IMR-90 (cell line): ENCODE data around the gene DTL. TPM values are rescaled to one million over a fixed set of nuclear protein-coding genes. Genes with fewer than 3 reads are reported as not detected.

ENCODE experiments used
- ATAC-seq: fragments of 200-7000 bp; cut with Tn5 transposase; 2 replicates; pipeline ENCODE4 v1.9.1; 2020; ENCODE audit warnings: low read depth, mild to moderate bottlenecking, moderate library complexity
- BruUV-seq: library from RNA; stranded (reverse); fragments of 400-500 nt; replicated peaks from 2 replicates; lab custom pipeline; 2021; lab: Mats Ljungman, UMichigan
- CTCF ChIA-PET: fragments of 300-600 bp; formaldehyde crosslinking; extraction: SDS; loops from one replicate; lab custom pipeline; 2021; ENCODE audit warnings: antibody characterized with exemption; lab: Yijun Ruan, JAX
- POLR2A ChIA-PET: fragments of 300-600 bp; sonication (Branson Sonifier 250); formaldehyde crosslinking; loops from one replicate; lab custom pipeline; 2022; ENCODE audit warnings: antibody characterized with exemption; ENCODE audit not compliant: unreplicated experiment; lab: Charles Lee
- DNase-seq: peaks from one replicate; pipeline ENCODE4 v3.0.0; 2013
- H2AFZ ChIP-seq: replicated peaks from 2 replicates; pipeline ENCODE3; 2013; ENCODE audit warnings: low read length, mild to moderate bottlenecking; ENCODE audit not compliant: poor library complexity
- H2AK5ac ChIP-seq: 2 replicates; pipeline ENCODE4 v1.6.1; 2013; ENCODE audit warnings: low read depth, low read length, inconsistent platforms
- H2AK9ac ChIP-seq: replicated peaks from 2 replicates; pipeline ENCODE3; 2013; ENCODE audit warnings: mild to moderate bottlenecking, low read depth, low read length, moderate library complexity; ENCODE audit not compliant: poor library complexity
- H2BK120ac ChIP-seq: 2 replicates; pipeline ENCODE4 v1.6.1; 2013; ENCODE audit warnings: low read depth, low read length, inconsistent platforms
- H2BK15ac ChIP-seq: 3 replicates; pipeline ENCODE4 v1.6.1; 2013; ENCODE audit warnings: low read depth, low read length, inconsistent platforms
- H2BK20ac ChIP-seq: 2 replicates; pipeline ENCODE4 v1.6.1; 2013; ENCODE audit warnings: low read depth, mild to moderate bottlenecking, inconsistent platforms, low read length, moderate library complexity
- H2BK5ac ChIP-seq: 2 replicates; pipeline ENCODE4 v1.6.1; 2013; ENCODE audit warnings: mild to moderate bottlenecking, low read depth, low read length, inconsistent platforms; ENCODE audit not compliant: poor library complexity, severe bottlenecking
- H3K14ac ChIP-seq: replicated peaks from 2 replicates; pipeline ENCODE4 v1.6.1; 2013; ENCODE audit warnings: low read depth, low read length, inconsistent platforms
- H3K18ac ChIP-seq: 2 replicates; pipeline ENCODE4 v1.6.1; 2013; ENCODE audit warnings: low read depth, low read length, control low read depth
- H3K23ac ChIP-seq: 2 replicates; pipeline ENCODE4 v1.6.1; 2013; ENCODE audit warnings: low read depth, low read length, inconsistent platforms
- H3K27ac ChIP-seq: 2 replicates; pipeline ENCODE4 v1.5.1; 2013; ENCODE audit warnings: mild to moderate bottlenecking, control low read depth, low read length; ENCODE audit not compliant: insufficient read depth
- H3K27me3 ChIP-seq: 2 replicates; pipeline ENCODE4 v1.6.1; 2013; ENCODE audit warnings: low read length; ENCODE audit not compliant: control insufficient read depth, insufficient read depth
- H3K36me3 ChIP-seq: 2 replicates; pipeline ENCODE4 v1.6.1; 2013; ENCODE audit warnings: low read length, mixed read lengths; ENCODE audit not compliant: control insufficient read depth, insufficient read depth
- H3K4ac ChIP-seq: 2 replicates; pipeline ENCODE4 v1.6.1; 2013; ENCODE audit warnings: low read depth, low read length, inconsistent platforms
- H3K4me1 ChIP-seq: 2 replicates; pipeline ENCODE4 v1.6.1; 2013; ENCODE audit warnings: low read length, mixed read lengths; ENCODE audit not compliant: control insufficient read depth, insufficient read depth
- H3K4me2 ChIP-seq: 2 replicates; pipeline ENCODE4 v1.6.1; 2013; ENCODE audit warnings: low read depth, mild to moderate bottlenecking, control low read depth, low read length, moderate library complexity
- H3K4me3 ChIP-seq: 2 replicates; pipeline ENCODE4 v1.5.1; 2013; ENCODE audit warnings: low read depth, mild to moderate bottlenecking, control low read depth, low read length, moderate library complexity; ENCODE audit not compliant: insufficient read depth
- H3K56ac ChIP-seq: 2 replicates; pipeline ENCODE4 v1.6.1; 2013; ENCODE audit warnings: low read length, inconsistent platforms; ENCODE audit not compliant: insufficient read depth; ENCODE audit errors: extremely low read depth
- H3K79me1 ChIP-seq, 2 experiments: 2 replicates each; pipeline ENCODE4 v1.6.1; 2013; ENCODE audit warnings: low read length in 2 of 2, inconsistent platforms in 1 of 2, low read depth in 1 of 2
- H3K9ac ChIP-seq: 2 replicates; pipeline ENCODE4 v1.6.1; 2013; ENCODE audit warnings: low read depth, low read length, control low read depth
- H3K9me1 ChIP-seq: 2 replicates; pipeline ENCODE4 v1.6.1; 2013; ENCODE audit warnings: low read length, inconsistent platforms; ENCODE audit not compliant: insufficient read depth
- H3K9me3 ChIP-seq: 2 replicates; pipeline ENCODE4 v1.6.1; 2013; ENCODE audit warnings: low read length; ENCODE audit not compliant: control insufficient read depth, insufficient read depth
- H4K20me1 ChIP-seq: 2 replicates; pipeline ENCODE4 v1.6.1; 2013; ENCODE audit warnings: low read length, inconsistent platforms; ENCODE audit not compliant: insufficient read depth
- H4K5ac ChIP-seq: 2 replicates; pipeline ENCODE4 v1.6.1; 2013; ENCODE audit warnings: mild to moderate bottlenecking, low read depth, low read length, control low read depth
- H4K8ac ChIP-seq, 2 experiments: 2 replicates each; pipeline ENCODE4 v1.6.1; 2013; ENCODE audit warnings: low read depth in 2 of 2, low read length in 2 of 2, control low read depth in 1 of 2, inconsistent platforms in 1 of 2
- H4K91ac ChIP-seq: 2 replicates; pipeline ENCODE4 v1.6.1; 2013; ENCODE audit warnings: low read depth, low read length, inconsistent platforms; ENCODE audit not compliant: insufficient read depth
- CEBPB ChIP-seq: IDR thresholded peaks from 2 replicates; pipeline ENCODE4 v1.6.1; 2012; ENCODE audit warnings: low read depth, low read length, improper control_type of control experiment
- MAZ ChIP-seq: IDR thresholded peaks from 2 replicates; pipeline ENCODE4 v1.6.1; 2012; ENCODE audit warnings: low read depth, mild to moderate bottlenecking, low read length, improper control_type of control experiment, moderate library complexity, borderline replicate concordance
- NFE2L2 ChIP-seq: fragments of 150-350 bp; IDR thresholded peaks from 2 replicates; pipeline ENCODE4 v1.6.1; 2016; ENCODE audit warnings: low read depth, mild to moderate bottlenecking, low read length
- RAD21 ChIP-seq: IDR thresholded peaks from 2 replicates; pipeline ENCODE4 v1.6.1; 2012; ENCODE audit warnings: low read length, improper control_type of control experiment
- RCOR1 ChIP-seq: IDR thresholded peaks from 2 replicates; pipeline ENCODE4 v1.6.1; 2012; ENCODE audit warnings: mild to moderate bottlenecking, low read length, improper control_type of control experiment; ENCODE audit not compliant: insufficient replicate concordance
- RFX5 ChIP-seq: IDR thresholded peaks from 2 replicates; pipeline ENCODE4 v1.8.0; 2012; ENCODE audit warnings: low read depth, mild to moderate bottlenecking, low read length, moderate library complexity
- SMC3 ChIP-seq: fragments of 150-350 bp; IDR thresholded peaks from 2 replicates; pipeline ENCODE4 v1.6.1; 2016; ENCODE audit warnings: low read depth, mild to moderate bottlenecking, antibody characterized with exemption, low read length, moderate library complexity
- WGBS, 2 experiments: methylation state at CpG; one replicate each; pipeline versions ENCODE4 v1.1.5 to v1.1.7; 2013; ENCODE audit warnings: missing lambda C conversion rate in 2 of 2; ENCODE audit not compliant: insufficient read length in 1 of 2; ENCODE audit errors: extremely low coverage in 2 of 2; 5-methylcytosine and 5-hydroxymethylcytosine counted together
- dilution Hi-C: fragments of 300-500 bp; cut with HindIII; formaldehyde crosslinking; loops from one replicate; pipeline ENCODE4 v1.14.3; 2018; ENCODE audit warnings: low sequenced_read_pairs; ENCODE audit not compliant: unreplicated experiment
- in situ Hi-C: fragments of 300-500 bp; cut with MboI; formaldehyde crosslinking; loops from 3 replicates; pipeline ENCODE4 v1.14.3; 2019; ENCODE audit warnings: low sequenced_read_pairs, inconsistent platforms, mixed read lengths
- intact Hi-C: fragments of 100-400 bp; cut with micrococcal nuclease; formaldehyde crosslinking; loops from 2 replicates; pipeline ENCODE4 v1.10.0; 2022
- polyA plus RNA-seq, 3 experiments: library from polyadenylated mRNA; depleted of rRNA; stranded (reverse); fragments of >200 nt; gene quantifications; 2 replicates each; pipeline ENCODE4 v1.2.3, GENCODE V29; 2012; ENCODE audit warnings: low replicate concordance in 1 of 3
- total RNA-seq: library from RNA; depleted of rRNA; stranded (reverse); fragments of >200 nt; gene quantifications from 2 replicates; pipeline ENCODE4 v1.2.3, GENCODE V29; 2012
- TF ChIP-seq, protein P1 (sequence below): fragments of 150-350 bp; IDR thresholded peaks from 2 replicates; pipeline ENCODE4 v1.6.1; 2017; ENCODE audit warnings: mild to moderate bottlenecking, antibody characterized with exemption, low read length, low read depth

Gene DTL
- total and polyA plus RNA-seq, 2 of the 4 experiments (the other 2 are of a cell fraction) = 11.8 to 19.9 TPM

DNA sequence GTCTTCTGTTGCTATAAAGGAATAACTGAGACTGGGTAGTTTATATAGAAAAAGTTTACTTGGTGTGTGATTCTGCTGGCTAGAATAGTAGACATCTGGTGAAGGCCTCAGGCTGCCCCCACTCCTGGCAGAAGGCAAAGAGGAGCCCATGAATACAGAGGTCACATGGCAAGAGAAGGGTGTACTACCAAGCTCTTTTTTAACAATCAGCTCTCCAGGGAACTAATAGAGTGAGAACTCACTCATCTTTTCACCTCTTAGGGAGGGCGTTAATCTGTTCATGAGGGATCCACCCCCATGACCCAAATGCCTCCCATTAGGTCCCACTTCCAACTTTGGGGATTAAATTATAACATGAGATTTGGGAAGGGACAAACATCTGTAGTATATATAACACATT, 9.3 kb downstream of the DTL start:
- TF ChIP-seq, protein P1, sequence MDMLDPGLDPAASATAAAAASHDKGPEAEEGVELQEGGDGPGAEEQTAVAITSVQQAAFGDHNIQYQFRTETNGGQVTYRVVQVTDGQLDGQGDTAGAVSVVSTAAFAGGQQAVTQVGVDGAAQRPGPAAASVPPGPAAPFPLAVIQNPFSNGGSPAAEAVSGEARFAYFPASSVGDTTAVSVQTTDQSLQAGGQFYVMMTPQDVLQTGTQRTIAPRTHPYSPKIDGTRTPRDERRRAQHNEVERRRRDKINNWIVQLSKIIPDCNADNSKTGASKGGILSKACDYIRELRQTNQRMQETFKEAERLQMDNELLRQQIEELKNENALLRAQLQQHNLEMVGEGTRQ = no peak
- TF ChIP-seq SMC3 (no peak), CEBPB (no peak), MAZ (no peak), NFE2L2 (no peak), RFX5 (no peak), RCOR1 (no peak), RAD21 (no peak)
- H3K23ac ChIP-seq = no peak overlapping the region
- in situ Hi-C loops = no loop called here

More for the DNA sequence above, 9.3 kb downstream of the DTL start:
- H4K91ac ChIP-seq = no peak overlapping the region
- no peak overlapping the region for H3K56ac ChIP-seq
- H3K9me1 ChIP-seq = no peaks in the 10 kb centered on the region
- no peak overlapping the region for H2BK15ac ChIP-seq
- no peak overlapping the region for H2BK5ac ChIP-seq
- intact Hi-C loops = no loop called here
- no peak overlapping the region for H3K9ac ChIP-seq
- no peaks in the 10 kb centered on the region for H3K9me3 ChIP-seq
- ATAC-seq (no peak), DNase-seq (no peak)
- no peak overlapping the region for H3K27ac ChIP-seq
- no peak overlapping the region for H2AFZ ChIP-seq
- no peak overlapping the region for H2AK5ac ChIP-seq
- H3K36me3 ChIP-seq = no peaks in the 10 kb centered on the region
- no CpG with 5 or more reads among the region's 1 CpG for WGBS, 2 experiments
- dilution Hi-C loops = no loop called here
- no TSS peak for BruUV-seq
- H3K27me3 ChIP-seq = no peaks in the 10 kb centered on the region
- H2BK120ac ChIP-seq = no peak overlapping the region
- H4K20me1 ChIP-seq = no peaks in the 10 kb centered on the region
- H3K79me1 ChIP-seq = peaks cover 11 to 23% of the 10 kb centered on the region in 2 experiments
- CTCF ChIA-PET = interaction anchor here (0.6 to 1.3 kb wide), 3 partner anchors 10 to 411 kb away, joined by 3 to 4 read pairs (median 3); no protein-coding TSS in a partner anchor
- H2AK9ac ChIP-seq = no peak overlapping the region
- no peak overlapping the region for H4K8ac ChIP-seq
- no peak overlapping the region; the same call in 1 of the 2 replicates for H4K5ac ChIP-seq
- no peaks in the 10 kb centered on the region for H3K4me1 ChIP-seq
- no peak overlapping the region for H3K18ac ChIP-seq
- POLR2A ChIA-PET = no interaction called here
- H2BK20ac ChIP-seq = no peak overlapping the region
- H3K4me3 ChIP-seq = no peak overlapping the region
- no peak overlapping the region for H3K4ac ChIP-seq
- no peak overlapping the region for H3K14ac ChIP-seq
- no peak overlapping the region for H3K4me2 ChIP-seq
